ENCODE results near the gene CACTIN.
"Not testable (repeated sequence)": the region's sequence is repeated elsewhere in the genome, so short reads cannot be mapped to it uniquely, and the experiment has no call there.

Gene CACTIN

GRCh38 chr19:3667037-3667638 is 40.5 kb upstream of the CACTIN start:
- Mint-ChIP-seq H3K9me3 (no peaks in the 10 kb centered on the region), H3K27me3 (peaks cover 2% of the 10 kb centered on the region), H3K4me1 (peaks cover 47% of the 10 kb centered on the region), H3K4me3 (no peak overlapping the region), H3K36me3 (peaks cover 29% of the 10 kb centered on the region), H3K27ac (no peak overlapping the region)
- no peak for ATAC-seq

DNA sequence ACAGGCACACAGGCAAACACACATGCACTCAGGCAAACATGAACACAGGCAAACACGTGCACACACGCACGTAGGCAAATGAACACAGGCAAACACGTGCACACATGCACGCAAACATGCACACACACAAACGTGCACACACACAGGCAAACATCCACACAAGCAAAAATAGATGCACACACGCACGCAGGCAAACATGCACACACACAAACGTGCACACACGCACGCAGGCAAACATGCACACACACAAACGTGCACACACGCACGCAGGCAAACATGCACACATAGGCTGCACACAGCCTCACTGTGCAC is 39.9 kb upstream of the CACTIN start:
- ATAC-seq, H3K4me3 Mint-ChIP-seq, H3K9me3 Mint-ChIP-seq, H3K27me3 Mint-ChIP-seq, H3K27ac Mint-ChIP-seq: not testable (repeated sequence)
- H3K4me1 Mint-ChIP-seq, result peaks cover 43% of the 10 kb centered on the region
- peaks cover 35% of the 10 kb centered on the region for H3K36me3 Mint-ChIP-seq

DNA sequence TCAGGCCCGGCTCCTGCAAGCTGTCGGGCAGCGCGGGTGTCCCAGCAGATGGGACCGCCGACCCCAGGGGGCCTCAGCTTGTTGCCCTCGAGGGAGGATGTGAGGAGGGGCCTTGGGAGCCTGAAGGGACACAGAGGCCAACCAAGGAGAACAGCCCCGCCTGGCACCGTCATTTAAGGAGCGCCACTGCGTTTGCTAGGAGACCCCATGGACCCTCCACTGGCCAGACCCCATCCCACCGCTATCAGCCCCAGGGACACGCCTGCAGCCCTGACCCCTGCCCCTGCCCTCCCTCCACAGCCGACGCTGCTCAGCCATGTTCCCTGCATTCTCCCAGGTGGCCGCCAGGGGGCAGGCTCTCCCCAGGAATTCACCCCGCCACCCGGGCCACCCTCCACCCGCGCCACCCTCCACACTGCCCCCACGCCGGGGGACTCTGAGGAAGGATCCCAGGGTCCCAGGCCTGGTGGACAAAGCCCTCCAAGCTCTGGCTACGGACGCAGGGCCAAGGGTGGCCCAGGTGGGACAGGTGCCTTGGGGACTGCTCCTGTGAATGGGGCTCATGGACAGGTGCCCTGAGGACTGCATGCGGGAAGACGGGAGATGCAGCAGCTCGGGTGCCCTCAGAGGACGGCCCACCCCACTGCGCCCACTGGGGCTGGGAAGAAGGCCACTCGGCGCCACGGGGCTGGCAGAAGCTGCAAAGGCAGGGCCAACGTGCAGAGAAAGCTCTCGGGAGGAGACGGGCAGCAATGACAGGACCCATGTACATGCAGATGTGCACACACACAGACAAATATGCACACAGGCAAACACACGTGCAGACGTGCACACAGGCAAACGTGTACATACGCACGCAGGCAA is 39.3 kb upstream of the CACTIN start:
- peak; percentile 80 for ATAC-seq
- Mint-ChIP-seq H3K27me3 (no peaks in the 10 kb centered on the region), H3K36me3 (peaks cover 41% of the 10 kb centered on the region), H3K4me3 (peak overlapping the region; percentile 29), H3K9me3 (no peaks in the 10 kb centered on the region), H3K4me1 (peaks cover 37% of the 10 kb centered on the region), H3K27ac (peak overlapping the region; percentile 32)

DNA sequence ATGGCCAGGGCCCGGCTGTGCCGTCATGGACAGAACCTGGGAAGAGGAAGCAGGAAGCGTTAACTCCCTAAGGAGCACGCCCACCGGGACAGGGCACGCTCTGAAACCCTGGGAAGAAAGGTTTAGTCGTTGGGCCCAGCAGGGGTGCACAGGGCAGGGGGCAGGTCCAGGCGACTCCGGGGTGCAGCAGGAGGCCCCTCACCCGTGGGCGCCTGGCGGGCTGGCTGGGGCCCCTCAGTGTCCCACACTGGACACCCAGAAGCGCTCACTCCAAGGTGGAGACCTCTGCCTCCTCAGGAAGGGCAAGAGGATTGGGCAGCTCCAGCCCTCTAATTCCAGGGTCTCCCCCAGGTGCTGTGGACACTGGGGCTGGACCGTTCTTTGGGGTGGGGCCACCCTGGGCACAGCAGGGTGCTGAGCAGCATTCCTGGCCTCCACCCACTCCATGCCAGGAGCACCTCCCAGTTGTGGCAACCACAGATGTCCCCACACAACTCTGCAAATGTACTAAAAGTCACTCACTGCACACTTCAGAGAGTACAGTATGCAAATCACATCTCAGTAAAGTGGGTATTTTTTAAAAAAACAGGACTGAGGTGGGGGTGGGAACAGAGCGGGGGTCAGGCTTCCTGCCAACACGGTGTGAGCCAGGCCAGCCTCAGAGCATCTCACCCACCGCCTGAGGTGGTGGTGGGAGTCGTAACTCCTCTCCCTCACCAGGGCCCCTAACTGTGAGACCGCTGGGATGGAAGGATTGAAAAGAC is 38.5 kb upstream of the CACTIN start:
- Mint-ChIP-seq H3K27me3 (no peaks in the 10 kb centered on the region), H3K4me3 (peak overlapping the region; percentile 29), H3K36me3 (peaks cover 49% of the 10 kb centered on the region), H3K4me1 (peaks cover 32% of the 10 kb centered on the region), H3K27ac (peak overlapping the region; percentile 32), H3K9me3 (no peaks in the 10 kb centered on the region)
- ATAC-seq, result peak; percentile 37

GRCh38 chr19:3663838-3664237 is 37.2 kb upstream of the CACTIN start:
- H3K36me3 Mint-ChIP-seq, result peaks cover 60% of the 10 kb centered on the region
- H3K4me1 Mint-ChIP-seq, result peaks cover 32% of the 10 kb centered on the region
- H3K27ac Mint-ChIP-seq, result no peak overlapping the region
- no peak overlapping the region for H3K4me3 Mint-ChIP-seq
- H3K27me3 Mint-ChIP-seq, result no peaks in the 10 kb centered on the region
- no peak for ATAC-seq
- no peaks in the 10 kb centered on the region for H3K9me3 Mint-ChIP-seq

DNA sequence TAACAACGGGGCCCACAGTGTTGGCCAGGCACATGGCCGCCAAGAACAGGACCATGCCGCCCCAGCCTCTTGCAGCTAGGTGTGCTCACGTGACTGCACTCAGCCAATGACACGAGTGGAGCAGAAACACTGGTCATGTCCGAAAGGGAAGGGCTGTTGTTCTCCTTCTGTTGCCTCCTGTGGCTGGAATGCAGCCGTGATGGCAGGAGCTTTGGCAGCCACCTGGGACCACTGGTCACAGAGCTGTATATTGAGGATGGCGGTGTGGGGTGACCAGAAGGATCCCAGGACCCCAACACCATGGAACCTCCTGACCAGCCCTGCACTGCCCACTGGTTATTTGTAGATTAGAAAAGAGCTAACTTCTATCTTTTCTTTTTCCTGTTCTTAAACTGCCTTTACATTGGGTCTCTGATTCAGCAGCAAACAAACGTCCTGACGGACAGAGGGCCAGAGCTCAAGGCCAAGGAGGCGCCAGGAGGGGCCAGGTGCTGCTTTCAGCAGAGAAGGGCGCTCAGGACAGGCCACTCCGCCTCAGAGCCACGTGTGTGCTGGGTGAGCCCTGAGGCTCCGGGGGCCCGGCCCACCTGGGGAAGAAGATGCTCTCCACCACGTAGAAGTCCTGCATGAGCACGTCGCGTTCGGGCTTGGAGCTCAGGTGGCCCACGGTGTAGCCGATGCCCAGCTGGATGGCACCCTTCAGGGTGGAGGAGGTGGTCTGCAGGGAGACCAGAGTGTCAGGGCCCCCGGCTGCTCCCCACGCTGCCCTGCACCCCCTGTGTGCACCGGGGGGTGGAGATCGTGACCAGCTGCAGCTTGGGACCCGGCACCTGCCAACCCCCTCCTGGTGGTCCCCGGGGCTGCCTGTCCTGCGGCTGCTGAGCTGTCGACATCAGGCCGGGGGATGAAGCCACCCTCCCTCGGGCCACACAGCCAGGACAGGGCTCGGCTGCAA is 35.0 kb upstream of the CACTIN start:
- H3K36me3 Mint-ChIP-seq, result peaks cover 61% of the 10 kb centered on the region
- H3K27ac Mint-ChIP-seq, result no peak overlapping the region
- no peaks in the 10 kb centered on the region for H3K9me3 Mint-ChIP-seq
- H3K27me3 Mint-ChIP-seq, result no peaks in the 10 kb centered on the region
- ATAC-seq, result no peak
- H3K4me3 Mint-ChIP-seq, result no peak overlapping the region
- peaks cover 28% of the 10 kb centered on the region for H3K4me1 Mint-ChIP-seq

- Mint-ChIP-seq H3K4me3 (no peak overlapping the region), H3K36me3 (peaks cover 61% of the 10 kb centered on the region), H3K27me3 (no peaks in the 10 kb centered on the region), H3K4me1 (peaks cover 20% of the 10 kb centered on the region), H3K27ac (no peak overlapping the region), H3K9me3 (no peaks in the 10 kb centered on the region)
- no peak for ATAC-seq
Measured at GRCh38 chr19:3660493-3661219, 34.1 kb upstream of the CACTIN start.

DNA sequence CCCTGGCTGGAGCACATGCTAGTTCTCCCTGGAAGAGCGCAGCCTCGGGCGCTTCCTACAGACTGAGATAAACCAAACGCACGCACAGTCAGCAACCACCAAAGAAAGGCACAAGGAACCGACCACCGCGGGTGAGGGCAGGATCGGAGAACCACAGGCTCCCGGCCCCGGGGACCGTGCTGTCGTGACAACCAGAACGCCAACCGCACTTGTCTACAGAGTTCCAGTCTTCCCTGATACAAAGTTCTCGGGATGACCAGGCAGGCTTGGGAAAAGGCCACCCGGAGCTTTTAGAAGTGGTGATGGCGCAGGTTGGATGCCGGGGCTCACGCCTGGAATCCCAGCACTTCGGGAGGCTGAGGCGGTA is 33.1 kb upstream of the CACTIN start:
- Mint-ChIP-seq H3K4me1 (peaks cover 13% of the 10 kb centered on the region), H3K9me3 (no peaks in the 10 kb centered on the region), H3K36me3 (peaks cover 61% of the 10 kb centered on the region), H3K27me3 (no peaks in the 10 kb centered on the region), H3K27ac (no peak overlapping the region), H3K4me3 (no peak overlapping the region)
- ATAC-seq, result no peak

DNA sequence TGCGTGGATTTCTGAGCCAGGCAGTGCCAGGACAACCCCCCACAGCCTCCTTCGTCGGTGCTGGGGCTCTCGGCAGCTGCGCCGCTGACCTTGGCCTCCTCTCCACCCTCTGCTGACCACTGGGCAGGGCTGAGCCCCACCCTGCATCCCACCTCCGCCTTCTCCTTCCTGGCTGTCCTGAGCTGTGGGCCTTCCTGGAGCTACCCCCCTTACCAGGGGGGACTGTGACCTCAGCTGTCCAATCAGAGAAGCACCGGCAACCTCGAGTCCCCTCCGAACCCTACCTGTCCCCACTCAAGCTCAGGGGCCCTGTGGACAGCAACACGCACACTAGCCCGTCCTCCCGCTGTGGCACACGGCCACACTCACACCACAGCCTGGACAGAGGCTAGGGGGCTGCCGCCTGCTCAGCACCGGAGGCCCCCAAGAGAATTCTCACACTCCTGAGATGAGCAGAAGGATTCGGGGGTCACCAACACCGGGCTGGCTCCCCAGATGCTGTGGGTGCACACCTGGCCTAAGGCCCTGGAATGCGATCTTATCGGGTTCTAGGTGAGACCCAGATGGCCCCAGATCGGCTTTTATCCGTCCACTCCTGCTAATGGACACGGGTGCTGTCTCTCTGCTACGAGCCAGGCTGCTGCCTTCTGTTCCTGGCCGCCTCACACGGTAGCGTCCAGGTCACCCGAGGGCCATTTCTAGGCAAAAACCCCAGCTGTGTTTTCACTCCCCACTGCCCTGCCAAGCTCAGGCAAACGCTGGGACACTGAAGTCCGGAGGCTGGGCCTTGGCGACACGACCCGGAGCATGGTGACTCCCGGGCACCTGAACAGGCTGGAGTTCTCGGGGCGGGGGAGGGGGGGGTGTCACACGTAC is 32.5 kb upstream of the CACTIN start:
- Mint-ChIP-seq H3K27me3 (no peaks in the 10 kb centered on the region), H3K27ac (no peak overlapping the region), H3K36me3 (peaks cover 63% of the 10 kb centered on the region), H3K4me1 (peaks cover 10% of the 10 kb centered on the region), H3K9me3 (no peaks in the 10 kb centered on the region), H3K4me3 (no peak overlapping the region)
- ATAC-seq, result no peak

GRCh38 chr19:3658004-3658869 is 31.6 kb upstream of the CACTIN start:
- Mint-ChIP-seq H3K27me3 (no peaks in the 10 kb centered on the region), H3K36me3 (peaks cover 57% of the 10 kb centered on the region), H3K27ac (no peak overlapping the region), H3K9me3 (no peaks in the 10 kb centered on the region), H3K4me1 (peaks cover 8% of the 10 kb centered on the region), H3K4me3 (no peak overlapping the region)
- ATAC-seq, result no peak

DNA sequence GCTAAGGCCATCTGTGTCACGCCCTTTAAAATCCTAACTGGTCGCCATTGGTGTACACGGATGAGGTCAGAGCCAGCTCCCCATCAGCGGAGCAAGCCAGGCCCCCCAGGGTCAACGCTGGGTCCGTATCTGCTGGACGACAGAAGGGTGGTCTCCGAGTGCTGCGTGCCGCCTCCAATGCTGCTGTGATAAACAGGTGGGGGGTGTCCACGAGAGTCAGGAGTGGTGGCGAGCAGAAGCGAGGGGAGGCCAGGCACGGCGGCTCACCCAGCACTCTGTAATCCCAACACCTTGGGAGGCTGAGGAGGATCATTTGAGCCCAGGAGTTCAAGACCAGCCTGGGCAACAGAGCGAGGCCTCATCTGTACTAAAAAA is 30.8 kb upstream of the CACTIN start:
- Mint-ChIP-seq H3K4me3 (no peak overlapping the region), H3K36me3 (peaks cover 53% of the 10 kb centered on the region), H3K27ac (no peak overlapping the region), H3K4me1 (peaks cover 4% of the 10 kb centered on the region), H3K27me3 (no peaks in the 10 kb centered on the region), H3K9me3 (no peaks in the 10 kb centered on the region)
- ATAC-seq, result no peak

DNA sequence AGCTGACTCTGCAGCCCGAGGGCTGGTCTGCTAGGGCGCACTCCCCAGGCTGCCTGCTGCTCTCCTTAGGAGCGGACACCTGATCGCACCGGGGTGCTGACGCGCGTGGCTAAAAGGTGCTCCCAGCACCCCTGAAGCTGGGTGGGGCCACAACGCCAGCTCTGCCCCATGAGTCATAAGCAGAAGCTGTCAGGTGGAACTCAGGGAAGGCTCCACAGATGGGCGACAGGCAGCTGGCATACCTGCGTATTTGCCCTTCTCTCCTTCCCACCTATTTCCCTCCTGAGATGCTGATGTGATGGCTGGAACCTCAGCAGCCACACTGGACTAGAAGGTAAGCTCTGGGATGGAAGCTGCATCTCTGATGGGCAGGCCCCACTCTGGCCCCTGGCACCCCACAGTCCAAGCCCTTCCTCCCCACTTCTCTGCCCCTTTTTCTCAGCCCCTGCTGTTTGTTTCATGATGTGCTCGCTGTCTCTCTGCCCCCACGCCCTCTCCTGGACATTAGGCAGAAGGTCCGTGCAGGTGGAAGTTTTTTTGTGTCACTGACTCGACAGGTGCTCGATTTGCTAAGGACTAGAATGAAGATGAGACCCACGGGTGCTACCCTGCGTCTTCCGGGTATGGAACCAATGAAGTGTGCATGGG is 30.3 kb upstream of the CACTIN start:
- H3K9me3 Mint-ChIP-seq, result no peaks in the 10 kb centered on the region
- H3K27me3 Mint-ChIP-seq, result no peaks in the 10 kb centered on the region

More for the DNA sequence above, 30.3 kb upstream of the CACTIN start:
- ATAC-seq, result no peak
- H3K27ac Mint-ChIP-seq, result no peak overlapping the region
- H3K36me3 Mint-ChIP-seq, result peaks cover 52% of the 10 kb centered on the region
- no peak overlapping the region for H3K4me3 Mint-ChIP-seq
- H3K4me1 Mint-ChIP-seq, result peaks cover 4% of the 10 kb centered on the region
